HCT116 (cell line): ENCODE data around the gene RAB4A. TPM values are rescaled to one million over a fixed set of nuclear protein-coding genes. Genes with fewer than 3 reads are reported as not detected.

Experiments
- ATAC-seq: fragments of 200-7000 bp; cut with Tn5 transposase; 2 replicates; pipeline ENCODE4 v1.9.1; 2020; ENCODE audit warnings: mild to moderate bottlenecking, moderate library complexity
- BruUV-seq: library from RNA; stranded (reverse); fragments of 400-500 nt; replicated peaks from 2 replicates; lab custom pipeline; 2021; lab: Mats Ljungman, UMichigan
- CTCF ChIA-PET: fragments of 300-600 bp; sonication (Branson Sonifier 250); formaldehyde crosslinking; loops from one replicate; lab custom pipeline; 2021; ENCODE audit warnings: antibody characterized with exemption; lab: Charles Lee
- POLR2A ChIA-PET: fragments of 300-600, 350-600 bp; sonication (Branson Sonifier 250); formaldehyde crosslinking; loops from one replicate; lab custom pipeline; 2021; ENCODE audit warnings: antibody characterized with exemption; lab: Charles Lee
- RAD21 ChIA-PET, 2 experiments: fragments of 300-600 bp; sonication (Branson Sonifier 250); formaldehyde crosslinking; loops; one replicate each; lab custom pipeline; 2023; ENCODE audit warnings: low total read pairs in 2 of 2; ENCODE audit not compliant: uncharacterized antibody in 2 of 2, unreplicated experiment in 2 of 2, low non-redundant PET in 1 of 2; lab: Charles Lee
- DNase-seq: peaks from one replicate; pipeline ENCODE4 v3.0.0-alpha.2; 2010; ENCODE audit warnings: low read depth, low spot score
- H2AFZ ChIP-seq: fragments of 200-600 bp; shearing (Covaris generic), sonication (generic); 2 replicates; pipeline ENCODE4 v1.6.1; 2017; ENCODE audit warnings: low read depth, mixed run types, mixed read lengths, antibody characterized with exemption, low read length; ENCODE audit not compliant: poor library complexity, severe bottlenecking
- H3K27ac ChIP-seq: 2 replicates; pipeline ENCODE4 v1.5.1; 2012; ENCODE audit warnings: low read depth, low read length
- H3K27me3 ChIP-seq: fragments of 200-600 bp; sonication (generic); 2 replicates; pipeline ENCODE4 v1.6.1; 2016; ENCODE audit warnings: mixed run types, low read length, mixed read lengths; ENCODE audit not compliant: insufficient read depth
- H3K36me3 ChIP-seq, 2 experiments: fragments of 200-500 bp in 1 of 2; fragments of 200-600 bp in 1 of 2; sonication (Bioruptor generic) in 1 of 2; sonication (generic) in 1 of 2; 2 replicates each; pipeline versions ENCODE4 v1.5.1 to v1.6.1; 2014 to 2016; ENCODE audit warnings: low read length in 2 of 2, inconsistent platforms in 1 of 2, mixed read lengths in 1 of 2, mixed run types in 1 of 2; ENCODE audit not compliant: insufficient read depth in 2 of 2, control insufficient read depth in 1 of 2
- H3K4me1 ChIP-seq, 2 experiments: fragments of 200-600 bp in 1 of 2; sonication (generic) in 1 of 2; 2 replicates each; pipeline versions ENCODE4 v1.5.1 to v1.6.1; 2012 to 2017; ENCODE audit warnings: low read length in 2 of 2, inconsistent platforms in 1 of 2, mild to moderate bottlenecking in 1 of 2, mixed read lengths in 1 of 2, mixed run types in 1 of 2, moderate library complexity in 1 of 2; ENCODE audit not compliant: insufficient read depth in 2 of 2, control insufficient read depth in 1 of 2
- H3K4me2 ChIP-seq: fragments of 200-600 bp; sonication (generic); 2 replicates; pipeline ENCODE4 v1.6.1; 2017; ENCODE audit warnings: mixed run types, low read length, mixed read lengths
- H3K4me3 ChIP-seq, 2 experiments: fragments of 200-600 bp in 1 of 2; sonication (generic) in 1 of 2; replicated peaks in 1 of 2; 2 replicates each; pipeline ENCODE4 v1.5.1; 2011 to 2016; ENCODE audit warnings: low read length in 2 of 2, control low read depth in 1 of 2, low read depth in 1 of 2, mild to moderate bottlenecking in 1 of 2, mixed read lengths in 1 of 2, mixed run types in 1 of 2
- H3K79me2 ChIP-seq: fragments of 200-600 bp; sonication (generic); 2 replicates; pipeline ENCODE4 v1.6.1; 2017; ENCODE audit warnings: mild to moderate bottlenecking, mixed run types, low read length, moderate library complexity, mixed read lengths; ENCODE audit not compliant: insufficient read depth
- H3K9ac ChIP-seq: fragments of 200-600 bp; sonication (generic); 2 replicates; pipeline ENCODE4 v1.6.1; 2016; ENCODE audit warnings: low read length, mixed read lengths
- H3K9me2 ChIP-seq: fragments of 200-600 bp; sonication (generic), shearing (Covaris generic); 2 replicates; pipeline ENCODE4 v1.6.1; 2017; ENCODE audit warnings: mixed run types, mild to moderate bottlenecking, moderate library complexity; ENCODE audit not compliant: insufficient read depth
- H3K9me3 ChIP-seq, 2 experiments: fragments of 200-500 bp in 1 of 2; fragments of 200-600 bp in 1 of 2; sonication (Bioruptor generic) in 1 of 2; sonication (generic) in 1 of 2; 2 replicates each; pipeline ENCODE4 v1.6.1; 2014 to 2017; ENCODE audit warnings: low read length in 2 of 2, mixed read lengths in 2 of 2, inconsistent platforms in 1 of 2, low read depth in 1 of 2, mild to moderate bottlenecking in 1 of 2, mixed run types in 1 of 2, moderate library complexity in 1 of 2; ENCODE audit not compliant: control insufficient read depth in 1 of 2, insufficient read depth in 1 of 2
- H4K20me1 ChIP-seq: fragments of 200-600 bp; sonication (generic), shearing (Covaris generic); 2 replicates; pipeline ENCODE4 v1.6.1; 2017; ENCODE audit warnings: mixed run types, mild to moderate bottlenecking, moderate library complexity; ENCODE audit not compliant: insufficient read depth
- ELF1 ChIP-seq: IDR thresholded peaks from 2 replicates; pipeline ENCODE4 v1.6.1; 2012; ENCODE audit warnings: low read depth, borderline replicate concordance
- EZH2 ChIP-seq: fragments of 200-600 bp; sonication (generic); IDR thresholded peaks from 2 replicates; pipeline ENCODE4 v1.6.1; 2017; ENCODE audit warnings: antibody characterized with exemption, mixed run types
- POLR2AphosphoS5 ChIP-seq: IDR thresholded peaks from 2 replicates; pipeline ENCODE4 v1.6.1; 2011; ENCODE audit warnings: mild to moderate bottlenecking, low read depth, low read length, moderate library complexity
- RAD21 ChIP-seq: IDR thresholded peaks from 2 replicates; pipeline ENCODE4 v1.6.1; 2012; ENCODE audit warnings: low read depth, mild to moderate bottlenecking
- REST ChIP-seq: IDR thresholded peaks from 2 replicates; pipeline ENCODE4 v1.6.1; 2012; ENCODE audit warnings: low read depth
- SRF ChIP-seq: IDR thresholded peaks from 2 replicates; pipeline ENCODE4 v1.6.1; 2012; ENCODE audit warnings: low read depth
- TCF7L2 ChIP-seq: IDR thresholded peaks from 2 replicates; pipeline ENCODE4 v1.7.0; 2011; ENCODE audit warnings: borderline replicate concordance, inconsistent platforms; ENCODE audit not compliant: insufficient read depth, insufficient read length; ENCODE audit errors: extremely low read depth
- ZFX ChIP-seq: fragments of 450-650 bp; IDR thresholded peaks from 2 replicates; pipeline ENCODE4 v1.6.1; 2017
- intact Hi-C: fragments of 100-400 bp; cut with micrococcal nuclease; formaldehyde crosslinking; loops from 2 replicates; pipeline ENCODE4 v1.10.0; 2022
- total RNA-seq: library from RNA; stranded (reverse); gene quantifications from one replicate; pipeline ENCODE4 v1.2.1, GENCODE V29; 2021; ENCODE audit not compliant: unreplicated experiment

RAB4A gene
- total RNA-seq, 1 experiment from 2014 or later: 101 TPM

GRCh38 chr1:229334269-229334668 lies 63.4 kb downstream of the RAB4A start:
- H3K27me3 ChIP-seq: no peaks in the 10 kb centered on the region
- H3K9me2 ChIP-seq: no peaks in the 10 kb centered on the region
- peaks cover 52% of the 10 kb centered on the region for H3K79me2 ChIP-seq
- H2AFZ ChIP-seq: no peak overlapping the region
- H3K4me1 ChIP-seq: peaks cover 0 to 2% of the 10 kb centered on the region in 2 experiments; a peak in 1 of 4 replicates
- DNase-seq: no peak
- H3K27ac ChIP-seq: no peak overlapping the region
- ATAC-seq: no peak
- no peak overlapping the region for H3K4me3 ChIP-seq
- intact Hi-C loops: no loop called here
- no peaks in the 10 kb centered on the region for H3K9me3 ChIP-seq
- ChIA-PET POLR2A (no interaction called here), RAD21 (no interaction called here), CTCF (no interaction called here)
- 0 out of 4 replicates have a peak, but pooled peaks cover 0 to 5% of the 10 kb centered on the region in 2 experiments for H3K36me3 ChIP-seq
- BruUV-seq: no TSS peak
- H4K20me1 ChIP-seq: no peaks in the 10 kb centered on the region
- no peak overlapping the region for H3K9ac ChIP-seq
- TF ChIP-seq ZFX: no peak
- TF ChIP-seq TCF7L2: no peak
- no peak for TF ChIP-seq RAD21
- TF ChIP-seq EZH2: no peak
- no peak for TF ChIP-seq POLR2AphosphoS5
- no peak for TF ChIP-seq SRF
- no peak for TF ChIP-seq REST
- TF ChIP-seq ELF1: no peak
- H3K4me2 ChIP-seq: no peak overlapping the region
